Liver (tissue), 9 donors: ENCODE data around the gene SLIT3. TPM values are rescaled to one million over a fixed set of nuclear protein-coding genes. Genes with fewer than 3 reads are reported as not detected.

ENCODE experiments used
- DNase-seq: peaks from one replicate; pipeline ENCODE4 v3.0.0-alpha.2; 2017; ENCODE audit warnings: low spot score
- H3K27ac ChIP-seq, 2 donors: one replicate each; pipeline ENCODE4 v1.7.0; 2013; ENCODE audit warnings: inconsistent platforms in 2 of 2, low read length in 2 of 2, control low read depth in 1 of 2, low read depth in 1 of 2, mild to moderate bottlenecking in 1 of 2
- H3K27me3 ChIP-seq, 4 donors: one replicate each; pipeline versions ENCODE4 v1.6.1 to v1.7.0; 2013; ENCODE audit warnings: low read length in 3 of 4, inconsistent platforms in 1 of 4, mild to moderate bottlenecking in 1 of 4, moderate library complexity in 1 of 4; ENCODE audit not compliant: control insufficient read depth in 4 of 4, insufficient read depth in 4 of 4
- H3K36me3 ChIP-seq, 4 donors: one replicate each; pipeline versions ENCODE4 v1.6.1 to v1.7.0; 2013; ENCODE audit warnings: low read length in 3 of 4, mild to moderate bottlenecking in 3 of 4, low read depth in 1 of 4, moderate library complexity in 1 of 4; ENCODE audit not compliant: control insufficient read depth in 4 of 4, insufficient read depth in 3 of 4
- H3K4me1 ChIP-seq, 4 donors: one replicate each; pipeline versions ENCODE4 v1.6.1 to v1.7.0; 2013; ENCODE audit warnings: low read length in 3 of 4, mild to moderate bottlenecking in 3 of 4, moderate library complexity in 1 of 4; ENCODE audit not compliant: control insufficient read depth in 4 of 4, insufficient read depth in 4 of 4
- H3K4me3 ChIP-seq, 3 donors: one replicate each; pipeline versions ENCODE4 v1.6.1 to v1.7.0; 2013; ENCODE audit warnings: low read length in 3 of 3, control low read depth in 1 of 3, low read depth in 1 of 3, mild to moderate bottlenecking in 1 of 3
- H3K9ac ChIP-seq, 2 donors: one replicate each; pipeline ENCODE4 v1.7.0; 2013; ENCODE audit warnings: low read length in 2 of 2, mild to moderate bottlenecking in 2 of 2, moderate library complexity in 2 of 2, control low read depth in 1 of 2, low read depth in 1 of 2
- H3K9me3 ChIP-seq, 4 donors: one replicate each; pipeline versions ENCODE4 v1.6.1 to v1.7.0; 2013; ENCODE audit warnings: low read length in 3 of 4; ENCODE audit not compliant: control insufficient read depth in 4 of 4
- HNF4G ChIP-seq: IDR thresholded peaks from 2 replicates; pipeline ENCODE4 v1.6.1; 2016; ENCODE audit warnings: antibody characterized with exemption
- MAX ChIP-seq: IDR thresholded peaks from 2 replicates; pipeline ENCODE4 v1.6.1; 2016; ENCODE audit warnings: antibody characterized with exemption
- NR2F2 ChIP-seq: IDR thresholded peaks from 2 replicates; pipeline ENCODE4 v1.6.1; 2016; ENCODE audit warnings: antibody characterized with exemption
- RAD21 ChIP-seq, 2 donors: IDR thresholded peaks; 2 replicates each; pipeline ENCODE4 v1.6.1; 2016; ENCODE audit warnings: antibody characterized with exemption in 2 of 2, mild to moderate bottlenecking in 2 of 2
- REST ChIP-seq: IDR thresholded peaks from 2 replicates; pipeline ENCODE4 v1.6.1; 2016; ENCODE audit warnings: antibody characterized with exemption, mild to moderate bottlenecking
- SP1 ChIP-seq: IDR thresholded peaks from 2 replicates; pipeline ENCODE4 v1.6.1; 2018; ENCODE audit warnings: antibody characterized with exemption, mild to moderate bottlenecking
- TAF1 ChIP-seq: conservative IDR thresholded peaks from 2 replicates; pipeline ENCODE4 v1.6.1; 2016; ENCODE audit warnings: antibody characterized with exemption, mild to moderate bottlenecking
- ZBTB33 ChIP-seq: IDR thresholded peaks from 2 replicates; pipeline ENCODE4 v1.6.1; 2016; ENCODE audit warnings: antibody characterized with exemption
- WGBS: extraction: QIAGEN DNeasy Blood & Tissue Kit; methylation state at CpG from one replicate; pipeline ENCODE4 v1.1.7; 2013; 5-methylcytosine and 5-hydroxymethylcytosine counted together
- polyA plus RNA-seq, 2 donors: library from polyadenylated mRNA; stranded (reverse) in 1 of 2; unstranded in 1 of 2; fragments of 200-250 nt in 1 of 2; fragments of >200 nt in 1 of 2; fragmentation: Nextera tagmentation in 1 of 2; extraction: Ambion mirVana in 1 of 2; gene quantifications; one replicate each; pipeline versions ENCODE4 v1.2.1 to v1.2.3, GENCODE V29; 2013 to 2015
- total RNA-seq, 2 donors: library from RNA; depleted of rRNA; stranded (reverse); fragments of >200 nt; gene quantifications; one replicate each; pipeline ENCODE4 v1.2.3, GENCODE V29; 2014
- TF ChIP-seq, protein P1 (sequence below): IDR thresholded peaks from 2 replicates; pipeline ENCODE4 v1.6.1; 2016; ENCODE audit warnings: antibody characterized with exemption
- TF ChIP-seq, protein P2 (sequence below): fragments of 150-350 bp; IDR thresholded peaks from 2 replicates; pipeline ENCODE4 v1.5.1; 2017; ENCODE audit warnings: improper control_type of control experiment, low read depth, low read length; ENCODE audit not compliant: missing input control
- donor health status: healthy.
- donor health status: healthy.
- donor health status: healthy.
- donor health status: healthy.
- donor health status: healthy.

The SLIT3 gene
- total and polyA plus RNA-seq, 4 donors, result 0.61 to 1.3 (median 0.91) TPM

DNA sequence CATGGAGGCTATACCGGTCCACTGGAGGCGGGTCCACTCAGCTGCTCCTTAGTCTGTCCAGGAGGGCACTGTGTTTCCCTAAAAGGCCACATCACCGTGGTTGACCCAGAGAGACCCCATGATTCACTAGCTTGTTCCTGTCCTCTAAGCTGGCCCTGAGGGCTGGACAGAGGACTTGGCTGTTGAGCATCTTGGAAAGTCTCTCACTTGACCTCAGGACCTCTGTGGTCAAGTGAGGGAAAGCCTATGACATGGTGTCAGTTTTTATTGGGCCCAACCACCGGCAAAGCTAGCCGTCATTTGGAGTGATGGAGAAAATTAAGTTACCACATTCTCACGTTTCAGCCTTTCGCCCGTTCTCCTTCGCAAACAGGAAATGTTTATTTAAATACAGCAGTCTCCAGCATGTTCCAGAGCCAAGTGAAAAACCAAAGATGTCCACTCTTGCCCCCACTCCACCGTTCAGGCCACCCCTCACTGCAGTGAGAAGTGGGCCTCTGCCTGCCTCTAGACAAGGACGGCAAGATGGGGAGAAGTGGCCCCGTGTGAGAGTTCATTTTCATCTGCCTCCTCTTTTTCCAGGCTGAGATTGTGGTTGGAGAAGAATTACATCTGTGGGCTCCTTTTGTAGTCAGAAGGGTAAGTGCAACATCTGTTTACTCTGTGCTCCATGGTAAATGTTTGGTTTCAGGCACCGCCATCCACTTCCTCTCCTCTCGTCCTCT lies 4.4 kb downstream of the SLIT3 start:
- H3K9ac ChIP-seq, result no peak overlapping the region
- H3K9me3 ChIP-seq, result no peaks in the 10 kb centered on the region
- no peak overlapping the region for H3K27ac ChIP-seq
- H3K27me3 ChIP-seq, result peaks cover 3 to 9% (median 5%) of the 10 kb centered on the region in 4 donors
- TF ChIP-seq NR2F2, result peak; percentile 53
- no peak for TF ChIP-seq MAX
- no peak for TF ChIP-seq SP1
- TF ChIP-seq TAF1, result no peak
- no peak overlapping the region for H3K4me3 ChIP-seq
- 43% methylated on average over 14 of the region's 14 CpGs for WGBS
- DNase-seq, result no peak
- H3K4me1 ChIP-seq, result peaks cover 0 to 12% (median 5%) of the 10 kb centered on the region in 4 donors
- H3K36me3 ChIP-seq, result no peaks in the 10 kb centered on the region

DNA sequence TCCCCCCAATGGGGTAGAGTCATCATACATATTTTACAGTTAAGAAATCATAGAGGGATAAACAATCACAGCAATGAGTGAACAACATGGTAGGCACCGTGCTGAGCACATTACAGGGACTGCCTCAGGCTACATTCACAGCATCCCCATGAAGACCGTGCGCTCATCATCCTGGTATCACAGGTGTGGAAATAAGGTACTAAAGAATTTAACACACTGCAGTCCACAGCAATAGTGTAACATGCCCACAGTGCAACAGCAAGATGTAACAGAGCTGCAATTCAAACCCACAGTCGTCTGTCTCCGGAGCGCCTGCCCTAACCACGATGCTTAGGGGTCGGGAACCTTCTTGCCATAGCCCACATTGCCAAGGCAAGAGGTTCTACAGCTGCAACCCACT lies 5.6 kb downstream of the SLIT3 start:
- H3K9ac ChIP-seq, result no peak overlapping the region
- no peak overlapping the region for H3K4me3 ChIP-seq
- TF ChIP-seq, protein P1, sequence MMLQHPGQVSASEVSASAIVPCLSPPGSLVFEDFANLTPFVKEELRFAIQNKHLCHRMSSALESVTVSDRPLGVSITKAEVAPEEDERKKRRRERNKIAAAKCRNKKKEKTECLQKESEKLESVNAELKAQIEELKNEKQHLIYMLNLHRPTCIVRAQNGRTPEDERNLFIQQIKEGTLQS, result no peak
- no peak for TF ChIP-seq ZBTB33
- no peak for TF ChIP-seq HNF4G
- H3K27ac ChIP-seq, result no peak overlapping the region
- H3K9me3 ChIP-seq, result no peaks in the 10 kb centered on the region
- H3K4me1 ChIP-seq, result no peaks in the 10 kb centered on the region
- 84% methylated on average over 8 of the region's 8 CpGs for WGBS
- H3K27me3 ChIP-seq, result peaks cover 0 to 3% (median 2%) of the 10 kb centered on the region in 4 donors
- no peak for DNase-seq
- no peaks in the 10 kb centered on the region for H3K36me3 ChIP-seq

DNA sequence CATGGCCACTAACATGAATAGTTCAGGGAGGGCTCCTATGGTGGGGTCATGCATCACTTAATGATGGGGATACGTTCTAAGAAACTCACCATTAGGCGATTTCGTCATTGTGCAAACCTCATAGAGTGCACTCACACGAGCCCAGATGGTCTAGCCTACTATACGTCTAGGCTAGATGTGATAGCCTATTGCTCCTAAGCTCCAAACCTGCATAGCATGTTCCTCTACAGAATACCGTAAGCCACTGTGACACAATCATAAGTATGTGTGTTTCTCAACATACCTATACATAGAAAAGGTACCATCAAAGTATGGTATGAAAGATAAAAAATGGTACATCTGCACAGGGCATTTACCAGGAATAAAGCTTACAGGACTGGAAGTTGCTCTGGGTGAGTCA lies 6.3 kb downstream of the SLIT3 start:
- H3K9ac ChIP-seq, result no peak overlapping the region
- peaks cover 0 to 3% (median 0%) of the 10 kb centered on the region in 4 donors for H3K27me3 ChIP-seq
- TF ChIP-seq TAF1, result no peak
- no peaks in the 10 kb centered on the region for H3K36me3 ChIP-seq
- WGBS, result 75% methylated on average over 6 of the region's 6 CpGs
- DNase-seq, result no peak
- H3K4me3 ChIP-seq, result no peak overlapping the region
- H3K4me1 ChIP-seq, result no peaks in the 10 kb centered on the region
- no peaks in the 10 kb centered on the region for H3K9me3 ChIP-seq
- no peak overlapping the region for H3K27ac ChIP-seq

DNA sequence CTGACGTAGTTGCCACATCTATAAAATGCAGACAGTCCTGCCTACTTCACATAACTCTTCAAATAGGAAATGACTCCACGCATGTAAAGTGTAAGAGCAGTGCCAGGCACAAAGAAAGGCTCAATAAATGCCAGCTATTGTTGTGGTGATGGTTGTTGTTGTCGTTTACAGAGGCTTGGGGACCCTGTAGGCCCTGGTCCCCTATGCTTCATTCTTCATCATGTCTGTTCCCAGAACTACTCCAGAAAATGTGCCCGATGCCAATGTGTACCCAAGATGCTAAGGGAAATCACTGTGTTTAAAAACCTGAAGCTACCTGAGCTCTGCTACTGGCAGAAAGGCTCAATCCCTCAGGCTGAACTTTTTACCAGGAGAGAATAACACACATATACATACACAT lies 9.1 kb downstream of the SLIT3 start:
- Histone ChIP-seq H3K9ac (no peak overlapping the region), H3K27me3 (peaks cover 0 to 4% (median 0%) of the 10 kb centered on the region in 4 donors), H3K4me3 (no peak overlapping the region), H3K27ac (no peak overlapping the region), H3K4me1 (no peaks in the 10 kb centered on the region), H3K36me3 (no peaks in the 10 kb centered on the region), H3K9me3 (no peaks in the 10 kb centered on the region)
- no peak for TF ChIP-seq RAD21 (IDR thresholded peaks at IDR 0.05)
- TF ChIP-seq, protein P2, sequence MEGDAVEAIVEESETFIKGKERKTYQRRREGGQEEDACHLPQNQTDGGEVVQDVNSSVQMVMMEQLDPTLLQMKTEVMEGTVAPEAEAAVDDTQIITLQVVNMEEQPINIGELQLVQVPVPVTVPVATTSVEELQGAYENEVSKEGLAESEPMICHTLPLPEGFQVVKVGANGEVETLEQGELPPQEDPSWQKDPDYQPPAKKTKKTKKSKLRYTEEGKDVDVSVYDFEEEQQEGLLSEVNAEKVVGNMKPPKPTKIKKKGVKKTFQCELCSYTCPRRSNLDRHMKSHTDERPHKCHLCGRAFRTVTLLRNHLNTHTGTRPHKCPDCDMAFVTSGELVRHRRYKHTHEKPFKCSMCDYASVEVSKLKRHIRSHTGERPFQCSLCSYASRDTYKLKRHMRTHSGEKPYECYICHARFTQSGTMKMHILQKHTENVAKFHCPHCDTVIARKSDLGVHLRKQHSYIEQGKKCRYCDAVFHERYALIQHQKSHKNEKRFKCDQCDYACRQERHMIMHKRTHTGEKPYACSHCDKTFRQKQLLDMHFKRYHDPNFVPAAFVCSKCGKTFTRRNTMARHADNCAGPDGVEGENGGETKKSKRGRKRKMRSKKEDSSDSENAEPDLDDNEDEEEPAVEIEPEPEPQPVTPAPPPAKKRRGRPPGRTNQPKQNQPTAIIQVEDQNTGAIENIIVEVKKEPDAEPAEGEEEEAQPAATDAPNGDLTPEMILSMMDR, result no peak
- TF ChIP-seq REST, result no peak
- DNase-seq, result no peak
- WGBS, result 68% methylated on average over 4 of the region's 4 CpGs
